MCF 10A (cell line): ENCODE measurements around the gene ABCD2. TPM values are rescaled to one million over a fixed set of nuclear protein-coding genes. Genes with fewer than 3 reads are reported as not detected.

ENCODE experiments used
- BruUV-seq: library from RNA; stranded (reverse); fragments of 400-500 nt; replicated peaks from 2 replicates; lab custom pipeline; 2021; lab: Mats Ljungman, UMichigan
- CTCF ChIA-PET: fragments of 300-600 bp; sonication (Branson Sonifier 250); formaldehyde crosslinking; extraction: SDS; loops from one replicate; lab custom pipeline; 2021; ENCODE audit warnings: antibody characterized with exemption, inconsistent platforms; lab: Yijun Ruan, JAX
- POLR2A ChIA-PET: fragments of 300-600, 350-650 bp; sonication (Branson Sonifier 250); formaldehyde crosslinking; extraction: SDS; loops from one replicate; lab custom pipeline; 2020; ENCODE audit warnings: antibody characterized with exemption, inconsistent platforms; lab: Yijun Ruan, JAX
- DNase-seq: peaks from one replicate; pipeline ENCODE4 v3.0.0-alpha.2; 2018; ENCODE audit not compliant: unreplicated experiment
- H3K27ac Mint-ChIP-seq: one replicate; pipeline ENCODE4 v1.8.0; 2022; ENCODE audit warnings: mild to moderate bottlenecking, low read depth, mixed read lengths; ENCODE audit not compliant: unreplicated experiment
- H3K27me3 Mint-ChIP-seq: one replicate; pipeline ENCODE4 v1.8.0; 2022; ENCODE audit warnings: mixed read lengths; ENCODE audit not compliant: insufficient read depth, unreplicated experiment
- H3K36me3 Mint-ChIP-seq: one replicate; pipeline ENCODE4 v1.8.0; 2022; ENCODE audit warnings: mild to moderate bottlenecking, moderate library complexity, mixed read lengths; ENCODE audit not compliant: insufficient read depth, unreplicated experiment
- H3K4me1 Mint-ChIP-seq: one replicate; pipeline ENCODE4 v1.8.0; 2022; ENCODE audit warnings: mixed read lengths; ENCODE audit not compliant: insufficient read depth, unreplicated experiment
- H3K4me3 Mint-ChIP-seq: one replicate; pipeline ENCODE4 v1.8.0; 2022; ENCODE audit warnings: mild to moderate bottlenecking, moderate library complexity, mixed read lengths; ENCODE audit not compliant: unreplicated experiment
- H3K9me3 Mint-ChIP-seq: one replicate; pipeline ENCODE4 v1.8.0; 2022; ENCODE audit warnings: mixed read lengths; ENCODE audit not compliant: unreplicated experiment
- intact Hi-C: fragments of 100-400 bp; cut with micrococcal nuclease; formaldehyde crosslinking; loops from 2 replicates; pipeline ENCODE4 v1.14.1; 2022
- total RNA-seq: library from RNA; stranded (reverse); gene quantifications from 2 replicates; pipeline ENCODE4 v1.2.3, GENCODE V29; 2022
- TF ChIP-seq, protein P1 (sequence below): fragments of 200-600 bp; IDR thresholded peaks from one replicate; pipeline ENCODE4 v1.8.0; 2022; ENCODE audit warnings: antibody characterized with exemption, mild to moderate bottlenecking; ENCODE audit not compliant: unreplicated experiment

ABCD2 gene
- total RNA-seq, 1 experiment from 2014 or later = 0.42 TPM

DNA sequence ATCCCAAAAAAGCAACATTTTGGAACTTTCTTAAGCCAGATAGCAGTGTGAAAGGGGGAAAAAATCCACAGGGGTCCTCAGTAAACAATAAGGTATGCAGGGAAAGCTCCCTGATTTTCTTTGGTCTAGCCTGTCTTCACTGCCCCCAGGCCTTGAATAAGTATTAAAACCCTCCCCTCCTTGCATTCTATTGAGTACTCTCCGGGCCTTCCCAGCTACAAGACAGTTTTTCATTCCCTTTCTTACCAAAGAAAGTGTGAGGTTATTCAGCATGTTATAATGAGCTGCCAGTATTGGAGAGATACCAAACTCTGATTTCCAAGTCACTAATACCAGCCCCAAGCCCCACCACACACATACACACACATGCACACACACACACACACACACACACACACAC lies 116.9 kb downstream of the ABCD2 start:
- H3K36me3 Mint-ChIP-seq = no peaks in the 10 kb centered on the region
- no peaks in the 10 kb centered on the region for H3K9me3 Mint-ChIP-seq
- TF ChIP-seq, protein P1, sequence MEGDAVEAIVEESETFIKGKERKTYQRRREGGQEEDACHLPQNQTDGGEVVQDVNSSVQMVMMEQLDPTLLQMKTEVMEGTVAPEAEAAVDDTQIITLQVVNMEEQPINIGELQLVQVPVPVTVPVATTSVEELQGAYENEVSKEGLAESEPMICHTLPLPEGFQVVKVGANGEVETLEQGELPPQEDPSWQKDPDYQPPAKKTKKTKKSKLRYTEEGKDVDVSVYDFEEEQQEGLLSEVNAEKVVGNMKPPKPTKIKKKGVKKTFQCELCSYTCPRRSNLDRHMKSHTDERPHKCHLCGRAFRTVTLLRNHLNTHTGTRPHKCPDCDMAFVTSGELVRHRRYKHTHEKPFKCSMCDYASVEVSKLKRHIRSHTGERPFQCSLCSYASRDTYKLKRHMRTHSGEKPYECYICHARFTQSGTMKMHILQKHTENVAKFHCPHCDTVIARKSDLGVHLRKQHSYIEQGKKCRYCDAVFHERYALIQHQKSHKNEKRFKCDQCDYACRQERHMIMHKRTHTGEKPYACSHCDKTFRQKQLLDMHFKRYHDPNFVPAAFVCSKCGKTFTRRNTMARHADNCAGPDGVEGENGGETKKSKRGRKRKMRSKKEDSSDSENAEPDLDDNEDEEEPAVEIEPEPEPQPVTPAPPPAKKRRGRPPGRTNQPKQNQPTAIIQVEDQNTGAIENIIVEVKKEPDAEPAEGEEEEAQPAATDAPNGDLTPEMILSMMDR = no peak
- DNase-seq = no peak
- intact Hi-C loops = loop anchor here (1.0 to 5.0 kb wide), 3 partner anchors 60 to 184 kb away; partner anchors contain the start of gene KIF21A
- peaks cover 18% of the 10 kb centered on the region for H3K4me1 Mint-ChIP-seq
- no peak overlapping the region for H3K4me3 Mint-ChIP-seq
- POLR2A ChIA-PET = interaction anchor here (0.6 to 2.9 kb wide), 4 partner anchors 11 to 62 kb away, joined by 3 to 21 read pairs (median 4); no protein-coding TSS in a partner anchor
- CTCF ChIA-PET = interaction anchor here (0.8 to 3.7 kb wide), 2 partner anchors 11 to 82 kb away, joined by 5 to 23 read pairs; no protein-coding TSS in a partner anchor
- no peaks in the 10 kb centered on the region for H3K27me3 Mint-ChIP-seq
- H3K27ac Mint-ChIP-seq = no peak overlapping the region
- BruUV-seq = no TSS peak

Other genes with a start within 250 kb of the ABCD2 start
- gene KIF21A, start 176.7 kb downstream of the ABCD2 start, total RNA-seq = 44.1 and 53.8 TPM in 2 replicates